WERI-Rb-1 (cell line): ENCODE results near the gene MDFIC2.
"Not testable (repeated sequence)": the region's sequence is repeated elsewhere in the genome, so short reads cannot be mapped to it uniquely, and the experiment has no call there.

Experiments used
- DNase-seq: peaks from one replicate; pipeline ENCODE4 v3.0.0-alpha.2; 2020
- H3K27ac ChIP-seq: fragments of 250-450 bp; sonication (Bioruptor Pico); 2 replicates; pipeline ENCODE4 v1.5.1; 2020; ENCODE audit warnings: mild to moderate bottlenecking, moderate library complexity
- H3K27me3 ChIP-seq: fragments of 250-450 bp; sonication (Bioruptor Pico); 2 replicates; pipeline ENCODE4 v1.5.1; 2021; ENCODE audit warnings: mild to moderate bottlenecking, low read depth, moderate library complexity; ENCODE audit not compliant: insufficient read depth, severe bottlenecking
- H3K36me3 ChIP-seq: fragments of 250-450 bp; sonication (Bioruptor Pico); 2 replicates; pipeline ENCODE4 v1.5.1; 2020; ENCODE audit warnings: mild to moderate bottlenecking, moderate library complexity
- H3K4me3 ChIP-seq: 2 replicates; pipeline ENCODE4 v1.5.1; 2011; ENCODE audit warnings: low read depth, mild to moderate bottlenecking, control low read depth, low read length
- H3K9me3 ChIP-seq: fragments of 250-450 bp; sonication (Bioruptor Pico); 2 replicates; pipeline ENCODE4 v1.5.1; 2021; ENCODE audit warnings: mild to moderate bottlenecking, moderate library complexity; ENCODE audit not compliant: severe bottlenecking
- CTCF ChIP-seq: IDR thresholded peaks from 2 replicates; pipeline ENCODE4 v1.5.1; 2011; ENCODE audit warnings: low read depth, mild to moderate bottlenecking, control low read depth, inconsistent platforms, low read length

The MDFIC2 gene

GRCh38 chr3:70308760-70309159 is 3.7 kb downstream of the MDFIC2 start:
- DNase-seq = peak; percentile 12

GRCh38 chr3:70306736-70307135 is 5.7 kb downstream of the MDFIC2 start:
- H3K27me3 ChIP-seq = peaks cover 3% of the 10 kb centered on the region
- H3K9me3 ChIP-seq = no peaks in the 10 kb centered on the region
- H3K4me3 ChIP-seq = no peak overlapping the region
- no peaks in the 10 kb centered on the region for H3K36me3 ChIP-seq
- no peak for DNase-seq
- H3K27ac ChIP-seq = no peak overlapping the region
- TF ChIP-seq CTCF = no peak

More at GRCh38 chr3:70308760-70309159, 3.7 kb downstream of the MDFIC2 start:
- Histone ChIP-seq H3K9me3 (no peaks in the 10 kb centered on the region), H3K27ac (no peak overlapping the region), H3K27me3 (peaks cover 3% of the 10 kb centered on the region), H3K36me3 (no peaks in the 10 kb centered on the region), H3K4me3 (no peak overlapping the region)
- peak; percentile 41; the same call in 1 of the 2 replicates for TF ChIP-seq CTCF

- no peak for TF ChIP-seq CTCF
- DNase-seq = no peak
Observed at GRCh38 chr3:70298385-70298784, 14.1 kb downstream of the MDFIC2 start.

GRCh38 chr3:70291097-70291482 is 21.3 kb downstream of the MDFIC2 start:
- no peak for TF ChIP-seq CTCF
- Histone ChIP-seq H3K36me3 (no peaks in the 10 kb centered on the region), H3K9me3 (no peaks in the 10 kb centered on the region), H3K27me3 (no peaks in the 10 kb centered on the region), H3K27ac (no peak overlapping the region), H3K4me3 (no peak overlapping the region)
- DNase-seq = no peak

More at GRCh38 chr3:70298385-70298784, 14.1 kb downstream of the MDFIC2 start:
- Histone ChIP-seq H3K27ac (no peak overlapping the region), H3K4me3 (no peak overlapping the region), H3K27me3 (no peaks in the 10 kb centered on the region), H3K9me3 (no peaks in the 10 kb centered on the region), H3K36me3 (no peaks in the 10 kb centered on the region)

- H3K4me3 ChIP-seq, DNase-seq, H3K36me3 ChIP-seq, H3K27me3 ChIP-seq, H3K27ac ChIP-seq, H3K9me3 ChIP-seq: not testable (repeated sequence)
Observed at GRCh38 chr3:70290431-70291096, 21.9 kb downstream of the MDFIC2 start.

- no peak overlapping the region for H3K27ac ChIP-seq
- no peaks in the 10 kb centered on the region for H3K9me3 ChIP-seq
- TF ChIP-seq CTCF = no peak
- H3K4me3 ChIP-seq = no peak overlapping the region
- H3K36me3 ChIP-seq = no peaks in the 10 kb centered on the region
- DNase-seq = no peak
- H3K27me3 ChIP-seq = no peaks in the 10 kb centered on the region
Observed at GRCh38 chr3:70281663-70282062, 30.8 kb downstream of the MDFIC2 start.
